Keratinocyte (primary cell): ENCODE data around the gene MCUB. TPM values are rescaled to one million over a fixed set of nuclear protein-coding genes. Genes with fewer than 3 reads are reported as not detected.

Experiments
- DNase-seq: peaks from one replicate; pipeline ENCODE4 v3.0.0-alpha.2; 2011; ENCODE audit warnings: low read depth, missing footprints, low spot score
- FAIRE-seq: peaks from 2 replicates; lab custom pipeline; 2011; peaks lifted over from hg19 to GRCh38; lab: Jason Lieb, UNC
- H2AFZ ChIP-seq: 2 replicates; pipeline ENCODE4 v1.6.0; 2012; ENCODE audit warnings: low read length, control low read depth, inconsistent platforms; ENCODE audit not compliant: control insufficient read depth
- H3K27ac ChIP-seq: 2 replicates; pipeline ENCODE4 v1.5.1; 2011; ENCODE audit warnings: low read length; ENCODE audit not compliant: control insufficient read depth, insufficient read depth
- H3K27me3 ChIP-seq: 3 replicates; pipeline ENCODE4 v1.6.0; 2011; ENCODE audit warnings: low read length; ENCODE audit not compliant: control insufficient read depth, insufficient read depth; ENCODE audit errors: extremely low read depth
- H3K36me3 ChIP-seq, 2 experiments: 2 replicates in 1 of 2; 3 replicates in 1 of 2; pipeline ENCODE4 v1.5.1; 2011; ENCODE audit warnings: low read length in 2 of 2, mild to moderate bottlenecking in 1 of 2; ENCODE audit not compliant: control insufficient read depth in 2 of 2, insufficient read depth in 2 of 2; ENCODE audit errors: extremely low read depth in 1 of 2
- H3K4me1 ChIP-seq: 3 replicates; pipeline ENCODE4 v1.5.1; 2011; ENCODE audit warnings: low read length; ENCODE audit not compliant: control insufficient read depth, insufficient read depth; ENCODE audit errors: extremely low read depth
- H3K4me2 ChIP-seq: 3 replicates; pipeline ENCODE4 v1.6.0; 2011; ENCODE audit warnings: low read depth, low read length; ENCODE audit not compliant: control insufficient read depth, insufficient read depth; ENCODE audit errors: extremely low read depth
- H3K4me3 ChIP-seq, 3 experiments: fragments of 200-600 bp in 1 of 3; sonication (generic) in 1 of 3; 2 replicates in 2 of 3; 3 replicates in 1 of 3; pipeline ENCODE4 v1.5.1; 2011 to 2016; ENCODE audit warnings: low read length in 3 of 3, mild to moderate bottlenecking in 3 of 3, control low read depth in 2 of 3, inconsistent platforms in 1 of 3, low read depth in 1 of 3, mixed read lengths in 1 of 3, mixed run types in 1 of 3, moderate library complexity in 1 of 3; ENCODE audit not compliant: control insufficient read depth in 2 of 3, insufficient read depth in 2 of 3; ENCODE audit errors: extremely low read depth in 1 of 3
- H3K79me2 ChIP-seq: 2 replicates; pipeline ENCODE4 v1.6.0; 2012; ENCODE audit warnings: low read length; ENCODE audit not compliant: control insufficient read depth, insufficient read depth
- H3K9ac ChIP-seq: 3 replicates; pipeline ENCODE4 v1.6.0; 2011; ENCODE audit warnings: low read length; ENCODE audit not compliant: control insufficient read depth, insufficient read depth; ENCODE audit errors: extremely low read depth
- H3K9me1 ChIP-seq: 3 replicates; pipeline ENCODE4 v1.6.0; 2011; ENCODE audit warnings: low read length; ENCODE audit not compliant: control insufficient read depth, insufficient read depth; ENCODE audit errors: extremely low read depth
- H3K9me3 ChIP-seq: 2 replicates; pipeline ENCODE4 v1.5.1; 2012; ENCODE audit warnings: low read depth, low read length; ENCODE audit not compliant: control insufficient read depth
- H4K20me1 ChIP-seq: 3 replicates; pipeline ENCODE4 v1.6.0; 2011; ENCODE audit warnings: low read length; ENCODE audit not compliant: control insufficient read depth, insufficient read depth; ENCODE audit errors: extremely low read depth
- CTCF ChIP-seq, 3 experiments: IDR thresholded peaks in 1 of 3; conservative IDR thresholded peaks in 1 of 3; optimal IDR thresholded peaks in 1 of 3; 2 replicates in 2 of 3; 3 replicates in 1 of 3; pipeline versions ENCODE3 to v1.5.1; 2011; ENCODE audit warnings: low read length in 3 of 3, mild to moderate bottlenecking in 3 of 3, moderate library complexity in 2 of 3, control low read depth in 1 of 3, inconsistent platforms in 1 of 3; ENCODE audit not compliant: insufficient read depth in 2 of 3; ENCODE audit errors: extremely low read depth in 1 of 3
- EZH2 ChIP-seq: IDR thresholded peaks from one replicate; pipeline ENCODE4 v1.6.1; 2012; ENCODE audit warnings: inconsistent platforms, mild to moderate bottlenecking, low read length, moderate library complexity
- dilution Hi-C: fragments of 300-500 bp; cut with MboI; formaldehyde crosslinking; loops from one replicate; pipeline ENCODE4 v1.7.0; 2020; ENCODE audit warnings: low sequenced_read_pairs; ENCODE audit not compliant: extremely low pct_ligation_motif_present
- polyA plus RNA-seq, 5 experiments: library from polyadenylated mRNA; depleted of rRNA in 3 of 5; stranded (reverse) in 3 of 5; stranded (forward) in 1 of 5; unstranded in 1 of 5; fragments of >200 nt; gene quantifications; 1 replicate in 1 of 5; 2 replicates in 3 of 5; 3 replicates in 1 of 5; pipeline versions ENCODE4 v1.2.1 to v1.2.3, GENCODE V29; 2011 to 2012; ENCODE audit warnings: missing spikeins in 2 of 5, low read depth in 1 of 5, low replicate concordance in 1 of 5

The MCUB gene
- polyA plus RNA-seq, 1 donor (not counting 4 experiments of a cell fraction or from before 2014, with no cell fraction given), result 20.3 TPM

DNA sequence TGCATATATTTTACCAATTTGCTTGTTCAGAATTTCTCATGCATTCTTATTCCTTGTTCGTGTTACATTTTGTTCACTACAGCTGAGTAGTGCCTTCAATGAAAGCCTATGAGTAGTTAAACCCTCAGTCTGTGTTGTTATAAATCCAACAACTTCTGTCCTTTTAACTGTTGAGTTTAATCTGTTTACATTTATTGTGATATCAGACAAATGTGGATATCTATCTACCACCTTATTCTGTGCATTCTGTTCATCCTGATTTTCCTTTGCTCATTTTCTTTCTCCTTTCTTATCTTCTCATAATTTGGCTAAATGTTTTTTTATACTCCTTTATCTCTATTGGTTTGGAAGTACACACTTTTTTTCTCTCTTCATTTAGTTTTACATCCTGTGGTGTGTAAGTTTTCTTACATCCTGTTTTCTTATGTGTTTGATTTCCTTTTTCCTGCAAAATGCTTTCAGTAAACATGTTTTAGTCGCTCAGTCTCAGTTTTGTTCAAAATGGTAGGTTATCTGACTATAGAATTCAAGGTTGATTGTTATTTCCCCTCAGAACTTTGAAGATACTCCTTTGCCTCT lies 89.0 kb downstream of the MCUB start:
- Histone ChIP-seq H3K9me3 (no peaks in the 10 kb centered on the region), H3K9me1 (no peaks in the 10 kb centered on the region), H3K4me2 (no peak overlapping the region), H3K9ac (no peak overlapping the region), H3K4me1 (no peaks in the 10 kb centered on the region), H3K27me3 (no peaks in the 10 kb centered on the region), H4K20me1 (no peaks in the 10 kb centered on the region), H3K27ac (no peak overlapping the region), H2AFZ (no peak overlapping the region), H3K4me3 (no peak overlapping the region), H3K79me2 (no peaks in the 10 kb centered on the region), H3K36me3 (no peaks in the 10 kb centered on the region)
- DNase-seq (no peak), FAIRE-seq (no peak)
- dilution Hi-C loops, result no loop called here
- TF ChIP-seq CTCF (optimal IDR thresholded peaks at IDR 0.05 in 1 of 3, IDR thresholded peaks at IDR 0.05 in 1 of 3, conservative IDR thresholded peaks at IDR 0.05 in 1 of 3; ENCODE audit: extremely low read depth in 1 of 3, insufficient read depth in 2 of 3, low read length in 3 of 3), result no peak
- no peak for TF ChIP-seq EZH2

GRCh38 chr4:109649872-109650271 lies 89.8 kb downstream of the MCUB start:
- H3K4me2 ChIP-seq, result no peak overlapping the region
- dilution Hi-C loops, result no loop called here
- no peak for TF ChIP-seq CTCF (optimal IDR thresholded peaks at IDR 0.05 in 1 of 3, IDR thresholded peaks at IDR 0.05 in 1 of 3, conservative IDR thresholded peaks at IDR 0.05 in 1 of 3; ENCODE audit: extremely low read depth in 1 of 3, insufficient read depth in 2 of 3, low read length in 3 of 3)
- TF ChIP-seq EZH2, result no peak

More at GRCh38 chr4:109649872-109650271, 89.8 kb downstream of the MCUB start:
- Histone ChIP-seq H3K27ac (no peak overlapping the region), H3K4me1 (no peaks in the 10 kb centered on the region), H3K27me3 (no peaks in the 10 kb centered on the region), H3K9ac (no peak overlapping the region), H3K79me2 (no peaks in the 10 kb centered on the region), H3K36me3 (no peaks in the 10 kb centered on the region), H4K20me1 (no peaks in the 10 kb centered on the region), H3K4me3 (no peak overlapping the region), H2AFZ (no peak overlapping the region), H3K9me3 (no peaks in the 10 kb centered on the region), H3K9me1 (no peaks in the 10 kb centered on the region)
- DNase-seq (no peak), FAIRE-seq (no peak)
